HL-60/S4 (cell line): ENCODE data around the gene SLC43A2.
"Not testable (repeated sequence)": the region's sequence is repeated elsewhere in the genome, so short reads cannot be mapped to it uniquely, and the experiment has no call there.

Experiments
- in situ Hi-C: fragments of 300-500 bp; cut with MboI; formaldehyde crosslinking; loops from 2 replicates; pipeline ENCODE4 v1.14.3; 2022; ENCODE audit warnings: low sequenced_read_pairs

The SLC43A2 gene

GRCh38 chr17:1627982-1628855 is at the start of gene SLC43A2:
SLC43A2 (minus strand) TSS chr17:1628834; CDS start chr17:1627874, 960 bp downstream.
- in situ Hi-C loops = no loop called here

GRCh38 chr17:1676401-1676800 is 47.8 kb upstream of the SLC43A2 start:
- in situ Hi-C loops = no loop called here

- in situ Hi-C loops = no loop called here
Measured at GRCh38 chr17:1673041-1673785, 44.6 kb upstream of the SLC43A2 start.

- in situ Hi-C loops = not testable (repeated sequence)
Measured at GRCh38 chr17:1663934-1664333, 35.3 kb upstream of the SLC43A2 start.

GRCh38 chr17:1661045-1661444 is 32.4 kb upstream of the SLC43A2 start:
- in situ Hi-C loops = no loop called here

- in situ Hi-C loops = no loop called here
Measured at GRCh38 chr17:1658100-1658499, 29.5 kb upstream of the SLC43A2 start.

- in situ Hi-C loops = no loop called here
Measured at GRCh38 chr17:1653735-1654134, 25.1 kb upstream of the SLC43A2 start.

- in situ Hi-C loops = not testable (repeated sequence)
Measured at GRCh38 chr17:1652794-1653193, 24.2 kb upstream of the SLC43A2 start.

GRCh38 chr17:1651559-1651844 is 22.9 kb upstream of the SLC43A2 start:
- in situ Hi-C loops = no loop called here

- in situ Hi-C loops = no loop called here
Measured at GRCh38 chr17:1650731-1651558, 22.3 kb upstream of the SLC43A2 start.

GRCh38 chr17:1649844-1650501 is 21.3 kb upstream of the SLC43A2 start, which contains the start of gene RILP:
RILP (minus strand) TSS chr17:1649866; CDS start chr17:1649804, 62 bp downstream.
- in situ Hi-C loops = no loop called here

GRCh38 chr17:1648963-1649843 is 20.6 kb upstream of the SLC43A2 start:
- in situ Hi-C loops = no loop called here

GRCh38 chr17:1648173-1648962 is 19.7 kb upstream of the SLC43A2 start:
- in situ Hi-C loops = no loop called here

- in situ Hi-C loops = no loop called here
Measured at GRCh38 chr17:1647802-1648171, 19.2 kb upstream of the SLC43A2 start.

- in situ Hi-C loops = no loop called here
Measured at GRCh38 chr17:1646199-1646875, 17.7 kb upstream of the SLC43A2 start.

GRCh38 chr17:1645207-1646171 is 16.9 kb upstream of the SLC43A2 start, which contains the start of gene SCARF1:
SCARF1 (minus strand) TSS chr17:1645732; CDS start chr17:1645697, 35 bp downstream.
- in situ Hi-C loops = no loop called here
